WI38 (cell line): Measurements from ENCODE around the gene GNG7.

ENCODE experiments used
- H3K4me3 ChIP-seq: 2 replicates; pipeline ENCODE4 v1.5.1; 2011; ENCODE audit warnings: low read depth, mild to moderate bottlenecking, control low read depth, low read length
- TF ChIP-seq, protein P1 (sequence below): IDR thresholded peaks from 2 replicates; pipeline ENCODE4 v1.5.1; 2012; ENCODE audit warnings: low read depth, mild to moderate bottlenecking, control low read depth, low read length

GNG7 gene

DNA sequence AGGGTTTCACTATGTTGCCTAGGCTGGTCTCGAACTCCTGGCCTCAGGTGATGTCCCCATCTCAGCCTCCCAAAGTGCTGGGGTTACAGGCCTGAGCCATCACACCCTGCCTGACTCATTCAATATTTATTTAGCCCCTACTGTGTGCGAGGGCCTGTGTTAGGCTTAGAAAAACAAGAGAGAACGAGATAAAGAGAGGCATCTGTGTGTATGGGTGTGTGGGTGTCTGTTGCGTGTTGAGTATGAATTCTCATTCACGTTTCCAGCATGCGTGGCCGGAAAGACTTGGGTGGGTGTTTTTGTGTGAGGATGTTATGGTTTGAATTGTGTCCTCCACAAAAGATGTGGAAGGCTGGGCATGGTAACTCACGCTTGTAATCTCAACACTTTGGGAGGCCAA, 217.1 kb downstream of the GNG7 start:
- TF ChIP-seq, protein P1, sequence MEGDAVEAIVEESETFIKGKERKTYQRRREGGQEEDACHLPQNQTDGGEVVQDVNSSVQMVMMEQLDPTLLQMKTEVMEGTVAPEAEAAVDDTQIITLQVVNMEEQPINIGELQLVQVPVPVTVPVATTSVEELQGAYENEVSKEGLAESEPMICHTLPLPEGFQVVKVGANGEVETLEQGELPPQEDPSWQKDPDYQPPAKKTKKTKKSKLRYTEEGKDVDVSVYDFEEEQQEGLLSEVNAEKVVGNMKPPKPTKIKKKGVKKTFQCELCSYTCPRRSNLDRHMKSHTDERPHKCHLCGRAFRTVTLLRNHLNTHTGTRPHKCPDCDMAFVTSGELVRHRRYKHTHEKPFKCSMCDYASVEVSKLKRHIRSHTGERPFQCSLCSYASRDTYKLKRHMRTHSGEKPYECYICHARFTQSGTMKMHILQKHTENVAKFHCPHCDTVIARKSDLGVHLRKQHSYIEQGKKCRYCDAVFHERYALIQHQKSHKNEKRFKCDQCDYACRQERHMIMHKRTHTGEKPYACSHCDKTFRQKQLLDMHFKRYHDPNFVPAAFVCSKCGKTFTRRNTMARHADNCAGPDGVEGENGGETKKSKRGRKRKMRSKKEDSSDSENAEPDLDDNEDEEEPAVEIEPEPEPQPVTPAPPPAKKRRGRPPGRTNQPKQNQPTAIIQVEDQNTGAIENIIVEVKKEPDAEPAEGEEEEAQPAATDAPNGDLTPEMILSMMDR: no peak
- no peak overlapping the region for H3K4me3 ChIP-seq

DNA sequence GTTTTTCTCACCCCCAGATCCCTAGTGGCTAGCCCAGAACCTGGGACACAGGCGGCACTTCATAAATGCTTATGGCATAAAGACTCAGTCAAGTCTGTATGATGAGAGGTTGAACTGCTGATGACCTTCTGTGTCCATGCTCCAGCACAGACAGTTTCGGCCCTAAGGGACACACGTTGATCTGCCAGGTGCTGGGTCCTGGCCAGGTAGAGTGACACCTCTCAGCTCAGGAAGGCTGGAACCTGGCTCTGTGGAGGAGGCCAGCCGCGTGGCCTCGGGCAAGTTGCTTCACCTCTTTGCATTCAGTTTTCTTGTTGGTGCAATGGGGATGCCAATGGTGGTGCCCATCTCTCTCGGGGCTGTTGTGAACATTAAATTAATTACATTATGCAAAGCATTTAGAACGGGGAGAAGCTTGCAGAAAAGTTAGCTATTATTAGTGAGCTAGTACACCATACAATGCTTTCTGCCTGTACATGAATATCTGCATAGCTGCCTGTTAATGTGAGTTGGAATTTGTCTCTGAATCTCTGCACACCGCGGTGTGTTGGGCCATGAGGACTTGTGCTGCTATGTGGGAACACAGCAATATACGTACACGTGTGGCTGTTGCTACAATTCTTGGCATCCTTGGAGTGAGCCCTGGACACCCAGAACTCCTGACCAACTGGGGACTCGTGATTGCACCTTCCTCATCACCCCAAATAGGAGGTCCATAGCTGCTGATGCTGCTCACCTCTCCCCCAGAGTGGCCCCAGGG, 218.1 kb downstream of the GNG7 start:
- TF ChIP-seq, protein P1: no peak
- H3K4me3 ChIP-seq: no peak overlapping the region

DNA sequence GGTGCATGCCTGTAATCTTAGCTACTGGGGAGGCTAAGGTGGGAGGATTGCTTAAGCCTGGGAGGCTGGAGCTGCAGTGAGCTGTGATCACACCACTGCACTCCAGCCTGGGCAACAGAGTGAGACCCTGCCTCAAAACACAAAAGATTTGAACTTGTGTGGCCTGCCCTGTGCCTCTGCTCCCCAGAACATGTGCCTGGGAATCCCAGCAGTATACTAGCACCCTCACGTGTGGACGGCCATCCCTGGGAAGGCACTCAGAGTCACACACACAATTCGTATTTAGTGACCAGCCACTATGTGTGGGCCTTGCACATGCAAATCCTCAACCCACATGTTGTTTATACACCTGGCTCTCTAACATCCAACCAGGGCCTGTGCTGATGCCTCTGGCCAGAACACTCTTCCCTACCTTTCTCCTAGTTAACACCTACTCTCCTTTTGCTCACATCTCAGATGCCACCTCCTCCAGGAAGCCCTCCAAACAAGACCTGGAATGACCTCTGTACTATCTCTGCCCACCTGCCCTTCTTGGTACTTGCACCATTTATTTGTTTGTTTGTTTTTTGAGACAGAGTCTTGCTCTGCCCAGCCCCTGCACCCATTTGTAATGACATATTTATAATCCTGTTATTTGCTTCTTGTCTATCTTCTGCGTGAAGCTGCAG, 218.9 kb downstream of the GNG7 start:
- TF ChIP-seq, protein P1: no peak
- H3K4me3 ChIP-seq: no peak overlapping the region

DNA sequence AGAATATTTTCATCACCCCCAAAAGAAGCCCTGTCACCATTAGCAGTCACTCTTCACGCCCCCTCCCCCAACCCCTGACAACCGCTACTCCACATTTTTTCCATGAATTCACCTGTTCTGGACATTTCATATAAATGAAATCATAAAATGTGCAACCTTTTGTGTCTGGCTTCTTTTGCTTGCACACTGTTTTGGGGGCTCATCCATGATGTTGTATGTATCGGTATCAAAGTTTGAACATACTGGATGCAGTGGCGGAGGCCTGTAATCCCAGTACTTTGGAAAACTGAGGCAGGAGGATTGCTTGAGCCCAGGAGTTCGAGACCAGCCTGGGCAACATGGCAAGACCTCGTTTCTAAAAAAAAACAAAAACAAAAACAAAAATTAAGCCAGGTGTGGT, 219.4 kb downstream of the GNG7 start:
- TF ChIP-seq, protein P1: no peak
- H3K4me3 ChIP-seq: no peak overlapping the region

DNA sequence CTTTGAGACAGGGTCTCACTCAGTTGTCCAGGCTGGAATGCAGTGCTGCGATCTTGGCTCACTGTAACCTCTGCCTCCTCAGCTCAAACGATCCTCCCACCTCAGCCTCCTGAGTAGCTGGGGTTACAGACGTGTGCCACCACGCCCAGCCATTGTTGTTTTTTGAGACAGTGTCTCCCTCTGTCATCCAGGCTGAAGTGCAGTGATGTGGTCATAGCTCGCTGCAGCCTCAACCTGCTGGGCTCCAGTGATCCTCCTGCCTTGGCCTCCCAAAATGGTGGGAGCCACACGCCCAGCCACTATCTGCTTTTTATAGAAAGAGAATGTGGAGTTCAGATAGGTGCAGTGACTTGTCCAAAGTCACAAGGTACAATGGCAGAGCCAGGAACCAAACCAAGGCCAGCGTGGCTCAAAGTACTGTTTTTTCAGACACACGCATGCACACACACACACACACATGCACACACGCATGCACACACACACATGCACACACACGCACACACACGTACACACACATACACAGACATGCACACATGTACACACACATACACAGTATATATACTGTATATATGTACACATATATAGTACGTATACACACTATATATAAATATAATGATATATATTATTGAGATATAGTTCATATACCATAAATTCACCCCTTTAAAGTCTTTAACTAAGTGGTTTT, 220.0 kb downstream of the GNG7 start:
- TF ChIP-seq, protein P1: no peak

DNA sequence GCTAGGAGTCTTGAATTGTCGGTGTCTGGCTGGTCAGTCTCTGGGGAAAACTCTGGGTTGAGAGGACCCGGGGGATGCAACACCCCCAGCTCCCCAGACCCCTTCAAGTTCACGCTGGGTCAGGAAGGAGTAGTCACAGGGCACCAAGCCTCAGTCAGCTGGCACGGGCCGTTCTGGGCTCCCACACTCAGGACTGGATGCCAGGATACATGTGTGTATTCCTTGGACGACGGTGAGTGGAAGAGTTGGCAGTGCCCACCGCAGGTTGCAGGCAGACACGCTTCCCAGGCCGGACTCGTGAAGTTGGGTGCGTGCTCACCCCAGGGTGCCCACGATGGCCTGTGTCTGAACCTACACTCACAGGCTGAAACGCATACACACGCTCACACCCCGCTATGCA, 221.0 kb downstream of the GNG7 start:
- H3K4me3 ChIP-seq: no peak overlapping the region
- TF ChIP-seq, protein P1: no peak

More for the DNA sequence above, 220.0 kb downstream of the GNG7 start:
- no peak overlapping the region for H3K4me3 ChIP-seq

DNA sequence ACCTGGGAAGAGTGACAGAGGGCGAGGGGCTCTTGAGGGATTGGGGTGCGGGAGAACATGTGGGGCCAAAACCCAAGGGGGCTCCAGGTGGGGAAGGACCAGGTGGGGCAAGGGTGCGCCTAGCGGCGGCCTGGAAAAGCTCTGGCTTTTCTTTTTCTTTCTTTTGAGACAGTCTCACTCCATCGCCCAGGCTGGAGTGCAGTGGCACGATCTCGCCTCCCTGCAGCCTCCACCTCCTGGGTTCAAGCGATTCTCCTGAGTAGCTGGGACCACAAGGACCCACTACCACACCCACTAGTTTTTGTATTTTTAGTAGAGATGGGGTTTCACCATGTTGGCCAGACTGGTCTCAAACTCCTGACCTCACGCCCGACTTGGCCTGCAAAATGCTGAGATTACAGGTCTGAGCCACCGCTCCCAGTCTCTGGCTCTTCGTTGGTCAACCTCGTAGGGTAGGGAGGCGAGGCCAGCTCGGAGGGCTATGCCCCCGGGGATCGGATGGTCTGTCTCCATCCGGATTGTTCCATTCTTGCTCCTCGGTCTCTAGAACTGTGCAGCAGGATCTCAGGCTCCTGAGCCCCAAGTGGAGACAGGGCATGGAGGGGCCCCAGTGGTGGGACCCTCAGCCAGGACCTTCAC, 222.8 kb downstream of the GNG7 start:
- H3K4me3 ChIP-seq: no peak overlapping the region
- TF ChIP-seq, protein P1: no peak
